Aorta (tissue), 5 donors: ENCODE measurements around the gene F2. TPM values are rescaled to one million over a fixed set of nuclear protein-coding genes. Genes with fewer than 3 reads are reported as not detected.
A peak's percentile ranks its signal among the peaks of the same experiment; 100 is the strongest.
"Not testable (repeated sequence)": the region's sequence is repeated elsewhere in the genome, so short reads cannot be mapped to it uniquely, and the experiment has no call there.

Experiments used
- ATAC-seq: fragments of 200-7000 bp; cut with Tn5 transposase; one replicate; pipeline ENCODE4 v1.9.1; 2022; ENCODE audit warnings: moderate library complexity; ENCODE audit not compliant: low FRiP score
- DNase-seq, 2 donors: peaks; one replicate each; pipeline ENCODE4 v3.0.0-alpha.2; 2020
- H3K27ac ChIP-seq, 2 donors: one replicate each; pipeline ENCODE4 v1.5.1; 2013; ENCODE audit warnings: low read length in 2 of 2, mild to moderate bottlenecking in 2 of 2, moderate library complexity in 2 of 2, control low read depth in 1 of 2, inconsistent platforms in 1 of 2, low read depth in 1 of 2
- H3K27me3 ChIP-seq, 2 donors: one replicate each; pipeline ENCODE4 v1.6.1; 2013; ENCODE audit warnings: control low read depth in 1 of 2, low read length in 1 of 2, mild to moderate bottlenecking in 1 of 2, moderate library complexity in 1 of 2; ENCODE audit not compliant: insufficient read depth in 2 of 2, control insufficient read depth in 1 of 2
- H3K36me3 ChIP-seq, 2 donors: one replicate each; pipeline ENCODE4 v1.6.1; 2013; ENCODE audit warnings: control low read depth in 1 of 2, low read length in 1 of 2, mild to moderate bottlenecking in 1 of 2; ENCODE audit not compliant: insufficient read depth in 2 of 2, control insufficient read depth in 1 of 2
- H3K4me1 ChIP-seq, 2 donors: one replicate each; pipeline ENCODE4 v1.6.1; 2013; ENCODE audit warnings: low read length in 2 of 2, control low read depth in 1 of 2, mild to moderate bottlenecking in 1 of 2, moderate library complexity in 1 of 2; ENCODE audit not compliant: insufficient read depth in 2 of 2, control insufficient read depth in 1 of 2
- H3K4me3 ChIP-seq, 2 donors: one replicate each; pipeline ENCODE4 v1.5.1; 2013; ENCODE audit warnings: low read length in 2 of 2, control low read depth in 1 of 2, mild to moderate bottlenecking in 1 of 2
- H3K9me3 ChIP-seq: one replicate; pipeline ENCODE4 v1.6.1; 2013; ENCODE audit warnings: mild to moderate bottlenecking, low read length; ENCODE audit not compliant: control insufficient read depth
- WGBS, 2 donors: extraction: QIAGEN DNeasy Blood & Tissue Kit; methylation state at CpG; one replicate each; pipeline ENCODE4 v1.1.7; 2013; 5-methylcytosine and 5-hydroxymethylcytosine counted together
- intact Hi-C, 2 donors: fragments of 100-400 bp; cut with DNase I; formaldehyde crosslinking; loops; one replicate each; pipeline versions ENCODE4 v1.14.2 to v1.15.0; 2022
- long read RNA-seq, 2 donors: library from polyadenylated mRNA; unstranded; transcript quantifications; one replicate each; pipeline ENCODE4 v2.0.0, GENCODE V29; 2020 to 2021
- polyA plus RNA-seq, 2 donors: library from polyadenylated mRNA; stranded (reverse); fragments of 200-250 nt; gene quantifications; one replicate each; pipeline ENCODE4 v1.2.3, GENCODE V29; 2013
- total RNA-seq, 2 donors: library from RNA; stranded (reverse); fragmentation: NEBNext Ultra II Directional; extraction: Animal tissue kit (Norgen Biotek cat#: 25700); gene quantifications; one replicate each; pipeline ENCODE4 v1.2.1, GENCODE V29; 2021
- donor health status: healthy with polysubstance abuse.
- donor health status: Bipolar disorder and iron deficiency.
- donor health status: DM: no; HTN: no; CAD: no.
- donor health status: DM: no; HTN: no; CAD: no.
- donor health status: DM: yes; HTN: yes; CAD: no.

F2 gene
- total RNA-seq: under 1 TPM in 1 of 2 donors, not detected in 1; 0.19 TPM
- under 1 TPM in 1 of 2 donors, not detected in 1; 0.72 TPM for polyA plus RNA-seq
- long read RNA-seq, donor 1, partial matches to known transcripts: 0 of 1 reads
- long read RNA-seq, donor 1, other reads (novel, unspliced or antisense): 1 of 1 reads
- long read RNA-seq, donor 2: 0 reads

DNA sequence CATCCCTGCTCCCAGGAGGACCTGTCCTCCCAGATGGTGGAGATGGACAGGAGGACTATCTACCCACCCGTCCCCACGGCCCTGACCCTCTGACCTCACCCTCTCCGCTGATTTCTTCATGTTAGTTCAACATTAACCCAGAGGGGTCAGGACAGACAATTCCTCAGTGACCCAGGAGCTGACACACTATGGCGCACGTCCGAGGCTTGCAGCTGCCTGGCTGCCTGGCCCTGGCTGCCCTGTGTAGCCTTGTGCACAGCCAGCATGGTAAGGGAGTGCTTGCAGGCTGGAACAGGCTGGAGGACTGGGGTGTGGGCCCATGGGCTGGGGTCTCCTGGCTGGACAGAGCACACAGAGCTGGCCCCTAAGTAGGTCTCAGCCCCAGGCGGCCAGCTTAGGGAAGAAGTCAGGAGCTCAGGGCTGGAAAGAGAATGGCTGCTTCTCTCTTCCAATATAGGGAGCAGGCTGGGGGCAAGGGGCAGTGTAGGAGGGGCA, at the start of gene F2:
TSS of gene F2 (plus strand) at position 166 of the 495 bp plus-strand sequence. CDS start at position 189, 23 bp downstream.
- 85% methylated on average over 7 of the region's 7 CpGs for WGBS, 2 donors
- Histone ChIP-seq H3K27me3 (no peaks in the 10 kb centered on the region), H3K27ac (no peak within 1 kb of the TSS), H3K9me3 (no peaks in the 10 kb centered on the region), H3K4me1 (no peaks in the 10 kb centered on the region), H3K36me3 (no peaks in the 10 kb centered on the region), H3K4me3 (no peak within 1 kb of the TSS)
- ATAC-seq (no peak), DNase-seq (no peak)
- intact Hi-C loops: no loop called here

DNA sequence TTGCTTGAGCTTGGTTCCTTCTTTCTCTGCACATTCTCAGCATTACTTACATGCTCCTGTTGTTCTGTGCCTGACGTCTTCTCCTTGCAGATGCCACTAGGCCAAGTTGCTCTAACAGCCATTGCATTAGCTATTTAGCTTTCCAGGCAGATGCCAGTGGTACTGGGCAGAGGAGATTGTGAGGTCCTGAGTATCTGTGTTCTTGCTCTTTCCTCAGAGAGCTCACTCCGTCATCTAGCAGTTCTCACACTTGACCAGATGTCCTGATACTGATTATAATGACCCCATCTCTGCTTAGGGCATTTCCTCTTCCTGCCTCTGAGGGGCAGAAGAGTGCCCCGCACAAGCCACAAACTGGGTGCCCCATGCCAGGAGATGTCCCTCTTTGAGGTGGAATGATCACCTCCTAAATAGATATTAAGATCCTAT, 49.3 kb upstream of the F2 start:
- no peak for ATAC-seq
- H3K27ac ChIP-seq: no peak overlapping the region
- H3K36me3 ChIP-seq: peaks cover 0 to 14% of the 10 kb centered on the region in 2 donors
- WGBS, 2 donors: 75 to 80% methylated on average over 3 of the region's 3 CpGs
- intact Hi-C loops: no loop called here
- DNase-seq: no peak
- no peaks in the 10 kb centered on the region for H3K27me3 ChIP-seq
- peaks cover 2 to 5% of the 10 kb centered on the region in 2 donors for H3K4me1 ChIP-seq
- no peak overlapping the region for H3K4me3 ChIP-seq
- H3K9me3 ChIP-seq: no peaks in the 10 kb centered on the region

DNA sequence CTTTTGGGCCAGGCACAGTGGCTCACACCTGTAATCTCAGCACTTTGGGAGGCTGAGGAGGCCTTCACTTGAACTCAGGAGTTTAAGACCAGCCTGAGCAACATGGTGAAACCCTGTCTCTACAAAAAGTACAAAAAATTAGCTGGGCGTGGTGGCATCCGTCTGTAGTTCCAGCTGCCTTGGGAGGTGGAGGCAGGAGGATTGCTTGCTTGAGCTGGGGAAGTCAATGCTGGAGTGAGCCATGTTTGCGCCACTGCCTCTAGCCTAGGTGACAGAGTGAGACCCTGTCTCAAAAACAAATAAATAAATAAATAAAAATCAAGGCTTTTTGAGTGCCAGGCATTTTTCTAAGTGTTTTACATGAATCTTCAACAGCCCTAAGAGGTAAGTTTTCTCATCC, 48.5 kb upstream of the F2 start:
- 94% methylated on average over 3 of the region's 3 CpGs for whole genome bisulfite sequencing, 2 donors
- H3K9me3 ChIP-seq, H3K27me3 ChIP-seq, ATAC-seq, DNase-seq, H3K27ac ChIP-seq, H3K4me1 ChIP-seq, H3K4me3 ChIP-seq, intact Hi-C loops: not testable (repeated sequence)
- peaks cover 0 to 12% of the 10 kb centered on the region in 2 donors for H3K36me3 ChIP-seq

DNA sequence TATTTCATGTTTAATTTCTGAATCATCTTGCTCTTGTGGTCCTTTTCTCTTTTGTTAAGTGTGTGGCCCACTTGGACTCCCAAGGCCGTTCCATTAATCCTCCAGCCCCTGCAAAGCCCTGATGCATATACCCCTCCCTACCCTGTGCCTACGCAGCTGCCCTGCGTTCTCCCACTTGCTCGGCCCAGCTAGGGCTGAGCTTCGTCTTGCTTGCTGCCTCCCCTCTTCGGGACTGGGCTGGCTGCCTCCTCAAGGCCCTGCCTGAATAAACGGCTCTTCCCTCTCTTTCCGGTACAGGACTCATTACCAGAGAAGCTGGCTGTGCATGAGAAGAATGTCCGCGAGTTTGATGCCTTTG, 47.1 kb upstream of the F2 start:
- no peak overlapping the region for H3K27ac ChIP-seq
- H3K9me3 ChIP-seq: no peaks in the 10 kb centered on the region
- peaks cover 2% of the 10 kb centered on the region in 2 donors for H3K4me1 ChIP-seq
- H3K27me3 ChIP-seq: no peaks in the 10 kb centered on the region
- ATAC-seq (no peak), DNase-seq (peak in 1 of 2 donors; percentile 13)
- 86 to 87% methylated on average over 10 of the region's 10 CpGs for WGBS, 2 donors
- intact Hi-C loops: no loop called here
- H3K36me3 ChIP-seq: peaks cover 0 to 12% of the 10 kb centered on the region in 2 donors
- no peak overlapping the region for H3K4me3 ChIP-seq

DNA sequence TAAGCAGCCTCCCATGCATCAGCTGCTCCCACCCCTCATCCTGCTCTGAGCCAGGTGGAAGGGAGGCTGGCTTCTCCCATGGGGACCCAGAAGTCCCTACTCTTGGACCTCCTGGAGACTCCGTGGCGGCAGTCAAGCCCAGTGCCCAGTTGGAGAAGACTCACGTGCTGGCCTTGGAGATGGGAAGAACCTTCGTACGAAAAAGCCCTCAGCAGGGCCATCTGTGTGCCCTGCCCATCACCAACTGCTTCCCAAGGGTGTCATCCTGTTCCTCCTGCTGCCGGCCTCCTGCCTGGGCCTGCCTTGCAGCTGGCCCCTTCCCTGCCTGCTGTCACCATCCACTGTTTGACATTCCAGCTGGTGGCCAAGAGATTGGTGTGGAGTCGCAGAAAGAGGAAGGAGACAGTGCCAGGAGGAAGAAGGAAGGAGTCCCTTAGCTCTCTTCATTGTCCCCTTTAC, 46.6 kb upstream of the F2 start:
- Histone ChIP-seq H3K9me3 (no peaks in the 10 kb centered on the region), H3K27ac (no peak overlapping the region)
- intact Hi-C loops: no loop called here

DNA sequence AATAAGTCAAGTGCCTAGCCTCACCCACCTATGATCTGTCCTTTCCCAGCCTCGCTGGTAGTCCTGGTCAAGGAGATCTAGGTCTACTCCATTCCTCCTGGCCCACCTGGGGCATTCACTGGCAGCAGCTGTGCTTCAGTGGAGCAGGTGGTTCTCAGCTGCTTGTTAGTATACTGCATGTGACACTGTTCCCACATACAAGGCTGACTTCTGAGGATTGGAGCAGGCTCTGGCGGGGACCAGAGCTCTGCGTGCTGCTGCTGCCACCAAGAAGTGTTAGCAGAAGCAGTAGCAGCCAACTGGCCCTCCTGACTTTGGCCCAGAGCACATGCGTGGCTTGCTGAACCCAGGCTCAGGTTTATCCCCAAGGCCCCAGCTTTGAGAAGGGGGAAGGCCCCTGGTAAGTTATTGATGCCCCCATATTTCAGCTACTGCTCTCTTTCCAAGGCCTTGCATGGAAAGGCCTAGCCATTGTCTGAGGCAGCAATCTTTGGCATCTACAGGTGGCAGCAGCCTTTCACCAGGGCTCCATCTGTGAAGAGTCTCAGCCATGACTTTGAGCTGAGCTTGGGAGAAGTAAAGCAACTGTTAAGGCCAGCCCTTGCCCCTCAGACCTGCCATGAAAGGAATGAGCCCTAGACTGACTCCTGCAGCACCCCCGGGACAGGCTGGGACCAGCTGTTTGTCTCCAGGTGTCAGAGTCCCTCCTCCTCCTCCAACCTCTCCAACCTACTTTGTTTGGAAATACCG, 45.1 kb upstream of the F2 start:
- H3K4me3 ChIP-seq: no peak overlapping the region
- DNase-seq (peak in 1 of 2 donors; percentile 43), ATAC-seq (no peak)
- H3K27ac ChIP-seq: no peak overlapping the region
- H3K36me3 ChIP-seq: peaks cover 0 to 9% of the 10 kb centered on the region in 2 donors
- 79 to 83% methylated on average over 6 of the region's 6 CpGs for WGBS, 2 donors
- no peaks in the 10 kb centered on the region for H3K9me3 ChIP-seq
- no peaks in the 10 kb centered on the region for H3K27me3 ChIP-seq
- intact Hi-C loops: no loop called here
- H3K4me1 ChIP-seq: no peaks in the 10 kb centered on the region

More for the DNA sequence above, 46.6 kb upstream of the F2 start:
- no peak for ATAC-seq
- Histone ChIP-seq H3K4me1 (no peaks in the 10 kb centered on the region), H3K4me3 (no peak overlapping the region), H3K36me3 (peaks cover 0 to 12% of the 10 kb centered on the region in 2 donors), H3K27me3 (no peaks in the 10 kb centered on the region)
- DNase-seq: peak in 1 of 2 donors; percentile 50
- WGBS, 2 donors: 82 to 83% methylated on average over 6 of the region's 7 CpGs

DNA sequence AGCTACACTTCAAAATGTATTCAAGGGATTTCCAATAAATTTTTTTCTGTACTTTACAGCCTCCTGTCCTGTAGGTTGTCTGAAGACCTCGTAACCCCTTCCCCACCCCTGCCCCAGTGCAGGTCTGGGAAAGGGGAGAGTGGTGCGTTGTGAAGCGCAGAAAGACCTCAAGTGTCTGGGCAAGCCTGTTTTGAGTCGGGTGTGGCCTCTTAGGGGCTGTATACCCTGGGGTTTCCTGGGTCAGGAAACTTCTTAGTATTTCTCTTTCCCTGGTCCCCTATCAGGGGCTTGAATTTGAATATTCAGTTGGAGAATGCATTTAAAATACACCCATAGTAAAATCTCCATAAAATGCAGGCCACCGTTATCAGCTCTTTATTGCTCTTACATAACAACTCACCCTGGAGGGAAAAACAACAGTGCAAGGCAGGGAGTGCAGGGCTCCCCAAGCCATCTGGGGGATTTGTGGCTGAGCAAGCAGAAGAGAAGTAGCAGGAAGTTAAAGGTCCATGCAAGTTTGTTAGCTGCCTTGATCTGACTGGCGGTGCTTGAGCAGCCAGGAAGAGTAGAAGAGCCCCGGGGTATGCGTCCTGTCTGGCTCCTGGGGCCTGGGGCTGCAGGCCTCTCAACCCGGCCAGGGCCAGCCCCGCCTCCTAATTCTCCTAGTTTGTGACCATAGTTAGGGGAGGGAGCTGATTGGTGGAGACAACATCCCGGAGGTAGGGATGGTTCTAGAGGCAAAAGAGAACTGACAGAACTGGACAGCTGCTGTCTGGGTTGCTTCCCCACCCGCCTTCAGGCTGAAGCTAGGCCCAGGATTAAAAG, 44.3 kb upstream of the F2 start:
- intact Hi-C loops: no loop called here
- Histone ChIP-seq H3K4me1 (no peaks in the 10 kb centered on the region), H3K4me3 (no peak overlapping the region), H3K9me3 (no peaks in the 10 kb centered on the region), H3K36me3 (peaks cover 0 to 10% of the 10 kb centered on the region in 2 donors), H3K27ac (peak overlapping the region in 1 of 2 donors; percentile 25), H3K27me3 (no peaks in the 10 kb centered on the region)
- ATAC-seq: peak; percentile 42
- WGBS, 2 donors: 58 to 63% methylated on average over 12 of the region's 12 CpGs
- DNase-seq: peak in 1 of 2 donors; percentile 32

DNA sequence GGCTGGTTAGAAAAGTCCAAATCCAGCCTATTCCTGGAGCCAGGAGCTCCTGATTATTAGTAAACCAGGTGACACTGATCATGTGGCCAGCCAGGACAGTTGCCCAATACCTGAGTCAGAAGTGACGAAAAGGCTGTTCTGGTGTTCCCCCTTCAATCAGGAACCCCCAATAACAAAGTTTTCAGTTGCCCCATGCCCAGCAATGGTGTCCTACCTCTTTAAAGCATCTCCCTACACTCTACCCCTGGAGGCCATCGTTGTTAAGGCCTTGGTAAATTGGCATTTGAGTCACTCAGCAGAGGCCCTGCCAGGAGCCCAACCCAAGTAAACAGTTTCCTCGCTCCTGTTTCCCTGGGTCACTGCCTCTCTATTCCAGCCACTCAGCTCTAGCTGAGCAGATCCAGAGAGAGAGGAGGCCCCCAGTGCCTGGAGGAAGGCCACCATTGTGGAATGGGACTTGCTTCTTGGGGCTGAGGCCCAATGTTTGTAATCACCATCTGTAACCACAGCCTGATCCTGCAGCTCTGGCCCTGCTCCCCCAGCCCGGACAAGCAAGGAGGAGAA, 43.6 kb upstream of the F2 start:
- intact Hi-C loops: no loop called here
- DNase-seq (peak in 1 of 2 donors; percentile 81), ATAC-seq (peak; percentile 76)
- Histone ChIP-seq H3K27ac (peak overlapping the region in 1 of 2 donors; percentile 25), H3K4me1 (no peaks in the 10 kb centered on the region), H3K36me3 (peaks cover 6 to 12% of the 10 kb centered on the region in 2 donors), H3K27me3 (no peaks in the 10 kb centered on the region), H3K4me3 (no peak overlapping the region), H3K9me3 (no peaks in the 10 kb centered on the region)
- WGBS, 2 donors: 21% methylated on average over 4 of the region's 4 CpGs
